IMR-90 (cell line): ENCODE measurements around the gene INCA1. TPM values are rescaled to one million over a fixed set of nuclear protein-coding genes. Genes with fewer than 3 reads are reported as not detected.

Source experiments
- ATAC-seq: fragments of 200-7000 bp; cut with Tn5 transposase; 2 replicates; pipeline ENCODE4 v1.9.1; 2020; ENCODE audit warnings: low read depth, mild to moderate bottlenecking, moderate library complexity
- BruUV-seq: library from RNA; stranded (reverse); fragments of 400-500 nt; replicated peaks from 2 replicates; lab custom pipeline; 2021; lab: Mats Ljungman, UMichigan
- CTCF ChIA-PET: fragments of 300-600 bp; formaldehyde crosslinking; extraction: SDS; loops from one replicate; lab custom pipeline; 2021; ENCODE audit warnings: antibody characterized with exemption; lab: Yijun Ruan, JAX
- POLR2A ChIA-PET: fragments of 300-600 bp; sonication (Branson Sonifier 250); formaldehyde crosslinking; loops from one replicate; lab custom pipeline; 2022; ENCODE audit warnings: antibody characterized with exemption; ENCODE audit not compliant: unreplicated experiment; lab: Charles Lee
- DNase-seq: peaks from one replicate; pipeline ENCODE4 v3.0.0; 2013
- H2AFZ ChIP-seq: replicated peaks from 2 replicates; pipeline ENCODE3; 2013; ENCODE audit warnings: low read length, mild to moderate bottlenecking; ENCODE audit not compliant: poor library complexity
- H2AK5ac ChIP-seq: 2 replicates; pipeline ENCODE4 v1.6.1; 2013; ENCODE audit warnings: low read depth, low read length, inconsistent platforms
- H2AK9ac ChIP-seq: replicated peaks from 2 replicates; pipeline ENCODE3; 2013; ENCODE audit warnings: mild to moderate bottlenecking, low read depth, low read length, moderate library complexity; ENCODE audit not compliant: poor library complexity
- H2BK120ac ChIP-seq: 2 replicates; pipeline ENCODE4 v1.6.1; 2013; ENCODE audit warnings: low read depth, low read length, inconsistent platforms
- H2BK15ac ChIP-seq: 3 replicates; pipeline ENCODE4 v1.6.1; 2013; ENCODE audit warnings: low read depth, low read length, inconsistent platforms
- H2BK20ac ChIP-seq: 2 replicates; pipeline ENCODE4 v1.6.1; 2013; ENCODE audit warnings: low read depth, mild to moderate bottlenecking, inconsistent platforms, low read length, moderate library complexity
- H2BK5ac ChIP-seq: 2 replicates; pipeline ENCODE4 v1.6.1; 2013; ENCODE audit warnings: mild to moderate bottlenecking, low read depth, low read length, inconsistent platforms; ENCODE audit not compliant: poor library complexity, severe bottlenecking
- H3K14ac ChIP-seq: replicated peaks from 2 replicates; pipeline ENCODE4 v1.6.1; 2013; ENCODE audit warnings: low read depth, low read length, inconsistent platforms
- H3K18ac ChIP-seq: 2 replicates; pipeline ENCODE4 v1.6.1; 2013; ENCODE audit warnings: low read depth, low read length, control low read depth
- H3K23ac ChIP-seq: 2 replicates; pipeline ENCODE4 v1.6.1; 2013; ENCODE audit warnings: low read depth, low read length, inconsistent platforms
- H3K27ac ChIP-seq: 2 replicates; pipeline ENCODE4 v1.5.1; 2013; ENCODE audit warnings: mild to moderate bottlenecking, control low read depth, low read length; ENCODE audit not compliant: insufficient read depth
- H3K27me3 ChIP-seq: 2 replicates; pipeline ENCODE4 v1.6.1; 2013; ENCODE audit warnings: low read length; ENCODE audit not compliant: control insufficient read depth, insufficient read depth
- H3K36me3 ChIP-seq: 2 replicates; pipeline ENCODE4 v1.6.1; 2013; ENCODE audit warnings: low read length, mixed read lengths; ENCODE audit not compliant: control insufficient read depth, insufficient read depth
- H3K4ac ChIP-seq: 2 replicates; pipeline ENCODE4 v1.6.1; 2013; ENCODE audit warnings: low read depth, low read length, inconsistent platforms
- H3K4me1 ChIP-seq: 2 replicates; pipeline ENCODE4 v1.6.1; 2013; ENCODE audit warnings: low read length, mixed read lengths; ENCODE audit not compliant: control insufficient read depth, insufficient read depth
- H3K4me2 ChIP-seq: 2 replicates; pipeline ENCODE4 v1.6.1; 2013; ENCODE audit warnings: low read depth, mild to moderate bottlenecking, control low read depth, low read length, moderate library complexity
- H3K4me3 ChIP-seq: 2 replicates; pipeline ENCODE4 v1.5.1; 2013; ENCODE audit warnings: low read depth, mild to moderate bottlenecking, control low read depth, low read length, moderate library complexity; ENCODE audit not compliant: insufficient read depth
- H3K56ac ChIP-seq: 2 replicates; pipeline ENCODE4 v1.6.1; 2013; ENCODE audit warnings: low read length, inconsistent platforms; ENCODE audit not compliant: insufficient read depth; ENCODE audit errors: extremely low read depth
- H3K79me1 ChIP-seq, 2 experiments: 2 replicates each; pipeline ENCODE4 v1.6.1; 2013; ENCODE audit warnings: low read length in 2 of 2, inconsistent platforms in 1 of 2, low read depth in 1 of 2
- H3K9ac ChIP-seq: 2 replicates; pipeline ENCODE4 v1.6.1; 2013; ENCODE audit warnings: low read depth, low read length, control low read depth
- H3K9me1 ChIP-seq: 2 replicates; pipeline ENCODE4 v1.6.1; 2013; ENCODE audit warnings: low read length, inconsistent platforms; ENCODE audit not compliant: insufficient read depth
- H3K9me3 ChIP-seq: 2 replicates; pipeline ENCODE4 v1.6.1; 2013; ENCODE audit warnings: low read length; ENCODE audit not compliant: control insufficient read depth, insufficient read depth
- H4K20me1 ChIP-seq: 2 replicates; pipeline ENCODE4 v1.6.1; 2013; ENCODE audit warnings: low read length, inconsistent platforms; ENCODE audit not compliant: insufficient read depth
- H4K5ac ChIP-seq: 2 replicates; pipeline ENCODE4 v1.6.1; 2013; ENCODE audit warnings: mild to moderate bottlenecking, low read depth, low read length, control low read depth
- H4K8ac ChIP-seq, 2 experiments: 2 replicates each; pipeline ENCODE4 v1.6.1; 2013; ENCODE audit warnings: low read depth in 2 of 2, low read length in 2 of 2, control low read depth in 1 of 2, inconsistent platforms in 1 of 2
- H4K91ac ChIP-seq: 2 replicates; pipeline ENCODE4 v1.6.1; 2013; ENCODE audit warnings: low read depth, low read length, inconsistent platforms; ENCODE audit not compliant: insufficient read depth
- NFE2L2 ChIP-seq: fragments of 150-350 bp; IDR thresholded peaks from 2 replicates; pipeline ENCODE4 v1.6.1; 2016; ENCODE audit warnings: low read depth, mild to moderate bottlenecking, low read length
- POLR2A ChIP-seq: IDR thresholded peaks from 2 replicates; pipeline ENCODE4 v1.6.1; 2012; ENCODE audit warnings: mild to moderate bottlenecking, low read depth, low read length
- RAD21 ChIP-seq: IDR thresholded peaks from 2 replicates; pipeline ENCODE4 v1.6.1; 2012; ENCODE audit warnings: low read length, improper control_type of control experiment
- SMC3 ChIP-seq: fragments of 150-350 bp; IDR thresholded peaks from 2 replicates; pipeline ENCODE4 v1.6.1; 2016; ENCODE audit warnings: low read depth, mild to moderate bottlenecking, antibody characterized with exemption, low read length, moderate library complexity
- WGBS, 2 experiments: methylation state at CpG; one replicate each; pipeline versions ENCODE4 v1.1.5 to v1.1.7; 2013; ENCODE audit warnings: missing lambda C conversion rate in 2 of 2; ENCODE audit not compliant: insufficient read length in 1 of 2; ENCODE audit errors: extremely low coverage in 2 of 2; 5-methylcytosine and 5-hydroxymethylcytosine counted together
- dilution Hi-C: fragments of 300-500 bp; cut with HindIII; formaldehyde crosslinking; loops from one replicate; pipeline ENCODE4 v1.14.3; 2018; ENCODE audit warnings: low sequenced_read_pairs; ENCODE audit not compliant: unreplicated experiment
- in situ Hi-C: fragments of 300-500 bp; cut with MboI; formaldehyde crosslinking; loops from 3 replicates; pipeline ENCODE4 v1.14.3; 2019; ENCODE audit warnings: low sequenced_read_pairs, inconsistent platforms, mixed read lengths
- intact Hi-C: fragments of 100-400 bp; cut with micrococcal nuclease; formaldehyde crosslinking; loops from 2 replicates; pipeline ENCODE4 v1.10.0; 2022
- polyA plus RNA-seq, 3 experiments: library from polyadenylated mRNA; depleted of rRNA; stranded (reverse); fragments of >200 nt; gene quantifications; 2 replicates each; pipeline ENCODE4 v1.2.3, GENCODE V29; 2012; ENCODE audit warnings: low replicate concordance in 1 of 3
- total RNA-seq: library from RNA; depleted of rRNA; stranded (reverse); fragments of >200 nt; gene quantifications from 2 replicates; pipeline ENCODE4 v1.2.3, GENCODE V29; 2012

Gene INCA1
- total and polyA plus RNA-seq, 2 of the 4 experiments (the other 2 are of a cell fraction): 0.18 to 0.51 TPM

DNA sequence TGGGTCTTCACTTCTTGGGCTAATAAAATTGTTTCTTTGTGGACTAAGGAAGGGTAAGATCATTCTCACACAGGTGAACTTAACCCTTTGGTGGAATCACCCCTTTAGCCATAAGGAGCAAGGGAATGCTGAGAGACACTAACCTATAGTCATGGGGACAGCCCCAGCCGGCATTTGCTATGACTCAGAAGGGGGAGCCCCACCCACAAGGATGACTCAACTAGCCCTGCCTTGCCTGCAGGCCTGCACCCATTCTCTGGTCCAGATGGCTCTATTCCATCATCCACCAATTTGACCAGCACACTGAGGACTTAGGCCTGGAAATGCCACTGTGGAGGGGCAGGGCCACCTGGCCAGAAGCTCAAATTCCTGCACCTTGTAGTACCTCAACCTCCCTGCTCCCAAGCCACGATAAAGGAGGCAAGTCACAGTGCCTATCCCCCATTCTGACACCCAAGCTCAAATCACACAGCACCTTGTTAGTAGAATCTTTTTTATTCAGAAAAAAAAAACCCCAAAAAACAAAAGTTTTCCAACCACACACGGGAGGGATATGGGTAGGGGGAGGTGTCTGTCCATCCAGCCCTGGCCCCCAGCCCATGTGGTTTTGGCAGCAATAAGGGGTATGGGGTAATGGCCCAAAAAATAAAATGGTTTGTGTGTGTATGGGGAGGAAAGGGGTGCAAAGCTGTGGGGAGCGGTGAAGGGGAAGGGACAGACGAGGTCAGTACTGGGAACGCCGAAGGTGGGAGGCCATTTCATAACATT is 52.0 kb downstream of the INCA1 start (continued):
- TF ChIP-seq RAD21 (0 out of 2 replicates have a peak, but pooled peaks have one; percentile 8), NFE2L2 (0 out of 2 replicates have a peak, but pooled peaks have one; percentile 19)

DNA sequence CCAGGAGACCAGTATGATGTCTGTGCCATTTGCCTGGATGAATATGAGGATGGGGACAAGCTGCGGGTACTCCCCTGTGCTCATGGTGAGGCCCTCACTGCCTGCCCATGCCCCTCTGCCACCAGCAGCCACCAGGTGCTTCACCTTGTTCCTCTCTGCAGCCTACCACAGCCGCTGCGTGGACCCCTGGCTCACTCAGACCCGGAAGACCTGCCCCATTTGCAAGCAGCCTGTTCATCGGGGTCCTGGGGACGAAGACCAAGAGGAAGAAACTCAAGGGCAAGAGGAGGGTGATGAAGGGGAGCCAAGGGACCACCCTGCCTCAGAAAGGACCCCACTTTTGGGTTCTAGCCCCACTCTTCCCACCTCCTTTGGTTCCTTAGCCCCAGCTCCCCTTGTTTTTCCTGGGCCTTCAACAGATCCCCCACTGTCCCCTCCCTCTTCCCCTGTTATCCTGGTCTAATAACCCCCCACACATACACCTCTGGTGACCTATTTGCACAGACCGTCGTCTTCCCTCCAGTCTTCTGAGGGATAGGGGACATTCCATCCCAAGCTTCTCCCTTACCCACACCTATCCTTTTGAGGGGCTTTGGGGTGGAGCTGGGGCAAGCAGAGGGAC is 52.7 kb downstream of the INCA1 start:
- H3K9me1 ChIP-seq: peaks cover 7% of the 10 kb centered on the region; the same call in 1 of the 2 replicates
- H3K18ac ChIP-seq: no peak overlapping the region
- H3K4me3 ChIP-seq: no peak overlapping the region
- H3K9me3 ChIP-seq: no peaks in the 10 kb centered on the region
- peak; percentile 30; the same call in 1 of the 2 replicates for TF ChIP-seq POLR2A
- TF ChIP-seq SMC3: no peak
- POLR2A ChIA-PET: interaction anchor here (0.7 to 2.2 kb wide), 3 partner anchors 23 to 52 kb away, joined by 3 to 6 read pairs (median 4); partner anchors contain the start of genes CAMTA2, INCA1 and SPAG7
- CTCF ChIA-PET: no interaction called here
- H3K4me2 ChIP-seq: peak overlapping the region; percentile 6; the same call in 1 of the 2 replicates
- ATAC-seq (no peak), DNase-seq (no peak)
- WGBS, 2 experiments: no CpG with 5 or more reads among the region's 8 CpGs
- peak overlapping the region in 1 of 2 experiments; percentile 21; a peak in 2 of 4 replicates for H4K8ac ChIP-seq
- no peaks in the 10 kb centered on the region for H3K27me3 ChIP-seq
- peak overlapping the region; percentile 53 for H2AK9ac ChIP-seq
- no peak overlapping the region for H4K91ac ChIP-seq
- no peak overlapping the region for H4K5ac ChIP-seq
- H3K23ac ChIP-seq: 0 out of 2 replicates have a peak overlapping the region, but pooled peaks have one; percentile 41
- intact Hi-C loops: no loop called here
- peak overlapping the region; percentile 64 for H3K4ac ChIP-seq
- H3K27ac ChIP-seq: peak overlapping the region; percentile 42
- peaks cover 66% of the 10 kb centered on the region for H4K20me1 ChIP-seq
- H3K4me1 ChIP-seq: peaks cover 12% of the 10 kb centered on the region
- H3K36me3 ChIP-seq: peaks cover 41% of the 10 kb centered on the region
- no peak overlapping the region for H2BK15ac ChIP-seq
- peak overlapping the region; percentile 42; the same call in 1 of the 2 replicates for H3K14ac ChIP-seq
- H3K79me1 ChIP-seq: peaks cover 12 to 44% of the 10 kb centered on the region in 2 experiments; a peak in 3 of 4 replicates
- H2BK20ac ChIP-seq: no peak overlapping the region
- H2AFZ ChIP-seq: no peak overlapping the region
- BruUV-seq: TSS peak; percentile 68
- peak overlapping the region; percentile 26; the same call in 1 of the 2 replicates for H3K56ac ChIP-seq
- H2BK120ac ChIP-seq: no peak overlapping the region
- peak overlapping the region; percentile 47 for H2BK5ac ChIP-seq
- dilution Hi-C loops: no loop called here
- peak overlapping the region; percentile 20; the same call in 1 of the 2 replicates for H3K9ac ChIP-seq
- in situ Hi-C loops: no loop called here
- H2AK5ac ChIP-seq: peak overlapping the region; percentile 77
